ENCODE results near the gene DNAH14.

The DNAH14 gene

DNA sequence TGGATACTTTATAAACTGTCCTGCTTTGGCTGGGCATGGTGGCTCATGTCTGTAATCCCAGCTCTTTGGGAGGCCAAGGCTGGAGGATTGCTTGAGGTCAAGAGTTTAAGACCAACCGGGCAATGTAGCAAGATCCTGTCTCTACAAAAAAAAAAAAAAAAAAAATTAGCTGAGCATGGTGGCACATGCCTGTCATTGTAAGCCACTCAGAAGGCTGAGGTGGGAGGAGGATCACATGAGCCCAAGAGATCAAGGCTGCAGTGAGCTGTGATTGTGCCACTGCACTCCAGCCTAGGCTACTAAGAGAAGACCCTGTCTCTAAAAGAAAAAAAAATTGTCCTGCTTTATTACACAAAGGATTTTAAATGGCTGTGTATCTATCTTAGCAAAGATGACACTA is 403.2 kb downstream of the DNAH14 start:
- TF ChIP-seq, protein P1, sequence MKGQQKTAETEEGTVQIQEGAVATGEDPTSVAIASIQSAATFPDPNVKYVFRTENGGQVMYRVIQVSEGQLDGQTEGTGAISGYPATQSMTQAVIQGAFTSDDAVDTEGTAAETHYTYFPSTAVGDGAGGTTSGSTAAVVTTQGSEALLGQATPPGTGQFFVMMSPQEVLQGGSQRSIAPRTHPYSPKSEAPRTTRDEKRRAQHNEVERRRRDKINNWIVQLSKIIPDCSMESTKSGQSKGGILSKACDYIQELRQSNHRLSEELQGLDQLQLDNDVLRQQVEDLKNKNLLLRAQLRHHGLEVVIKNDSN (IDR thresholded peaks at IDR 0.05), result no peak
- TF ChIP-seq YY1 (IDR thresholded peaks at IDR 0.05; ENCODE audit: low read depth) (no peak), CREB1 (IDR thresholded peaks at IDR 0.05; ENCODE audit: low read depth) (no peak), FOXM1 (IDR thresholded peaks at IDR 0.05; ENCODE audit: borderline replicate concordance, low read depth) (no peak), CEBPB (IDR thresholded peaks at IDR 0.05) (no peak), TAF1 (IDR thresholded peaks at IDR 0.05; ENCODE audit: low read depth) (no peak), RAD21 (IDR thresholded peaks at IDR 0.05; ENCODE audit: low read depth) (no peak), NFIC (IDR thresholded peaks at IDR 0.05) (no peak)
- TF ChIP-seq, protein P2, sequence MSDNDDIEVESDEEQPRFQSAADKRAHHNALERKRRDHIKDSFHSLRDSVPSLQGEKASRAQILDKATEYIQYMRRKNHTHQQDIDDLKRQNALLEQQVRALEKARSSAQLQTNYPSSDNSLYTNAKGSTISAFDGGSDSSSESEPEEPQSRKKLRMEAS (IDR thresholded peaks at IDR 0.05), result no peak
- TF ChIP-seq, protein P3, sequence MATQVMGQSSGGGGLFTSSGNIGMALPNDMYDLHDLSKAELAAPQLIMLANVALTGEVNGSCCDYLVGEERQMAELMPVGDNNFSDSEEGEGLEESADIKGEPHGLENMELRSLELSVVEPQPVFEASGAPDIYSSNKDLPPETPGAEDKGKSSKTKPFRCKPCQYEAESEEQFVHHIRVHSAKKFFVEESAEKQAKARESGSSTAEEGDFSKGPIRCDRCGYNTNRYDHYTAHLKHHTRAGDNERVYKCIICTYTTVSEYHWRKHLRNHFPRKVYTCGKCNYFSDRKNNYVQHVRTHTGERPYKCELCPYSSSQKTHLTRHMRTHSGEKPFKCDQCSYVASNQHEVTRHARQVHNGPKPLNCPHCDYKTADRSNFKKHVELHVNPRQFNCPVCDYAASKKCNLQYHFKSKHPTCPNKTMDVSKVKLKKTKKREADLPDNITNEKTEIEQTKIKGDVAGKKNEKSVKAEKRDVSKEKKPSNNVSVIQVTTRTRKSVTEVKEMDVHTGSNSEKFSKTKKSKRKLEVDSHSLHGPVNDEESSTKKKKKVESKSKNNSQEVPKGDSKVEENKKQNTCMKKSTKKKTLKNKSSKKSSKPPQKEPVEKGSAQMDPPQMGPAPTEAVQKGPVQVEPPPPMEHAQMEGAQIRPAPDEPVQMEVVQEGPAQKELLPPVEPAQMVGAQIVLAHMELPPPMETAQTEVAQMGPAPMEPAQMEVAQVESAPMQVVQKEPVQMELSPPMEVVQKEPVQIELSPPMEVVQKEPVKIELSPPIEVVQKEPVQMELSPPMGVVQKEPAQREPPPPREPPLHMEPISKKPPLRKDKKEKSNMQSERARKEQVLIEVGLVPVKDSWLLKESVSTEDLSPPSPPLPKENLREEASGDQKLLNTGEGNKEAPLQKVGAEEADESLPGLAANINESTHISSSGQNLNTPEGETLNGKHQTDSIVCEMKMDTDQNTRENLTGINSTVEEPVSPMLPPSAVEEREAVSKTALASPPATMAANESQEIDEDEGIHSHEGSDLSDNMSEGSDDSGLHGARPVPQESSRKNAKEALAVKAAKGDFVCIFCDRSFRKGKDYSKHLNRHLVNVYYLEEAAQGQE (IDR thresholded peaks at IDR 0.05; ENCODE audit: low read depth), result no peak

DNA sequence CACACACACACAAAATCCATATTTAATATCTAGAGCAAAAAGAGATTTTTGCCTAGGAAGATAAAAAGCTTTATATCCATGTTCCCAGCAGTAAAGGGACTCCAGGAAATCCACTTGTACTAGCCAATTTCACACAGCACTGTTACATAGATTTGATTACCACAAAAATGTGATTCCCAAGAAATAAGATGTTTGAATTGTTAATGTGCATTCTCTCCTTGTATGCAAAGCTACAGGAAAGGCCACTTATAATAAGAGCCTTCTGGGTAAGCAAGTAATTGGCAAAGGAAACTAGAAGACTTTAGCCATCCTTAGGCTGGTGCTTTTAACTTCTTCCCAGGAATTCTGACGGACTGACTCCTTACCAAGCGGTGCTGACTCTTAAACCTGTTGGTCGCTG is 409.1 kb downstream of the DNAH14 start:
- no peak for TF ChIP-seq EGR1 (IDR thresholded peaks at IDR 0.05)
- no peak for TF ChIP-seq YY1 (IDR thresholded peaks at IDR 0.05; ENCODE audit: low read depth)
- no peak for TF ChIP-seq TEAD4 (IDR thresholded peaks at IDR 0.05)

DNA sequence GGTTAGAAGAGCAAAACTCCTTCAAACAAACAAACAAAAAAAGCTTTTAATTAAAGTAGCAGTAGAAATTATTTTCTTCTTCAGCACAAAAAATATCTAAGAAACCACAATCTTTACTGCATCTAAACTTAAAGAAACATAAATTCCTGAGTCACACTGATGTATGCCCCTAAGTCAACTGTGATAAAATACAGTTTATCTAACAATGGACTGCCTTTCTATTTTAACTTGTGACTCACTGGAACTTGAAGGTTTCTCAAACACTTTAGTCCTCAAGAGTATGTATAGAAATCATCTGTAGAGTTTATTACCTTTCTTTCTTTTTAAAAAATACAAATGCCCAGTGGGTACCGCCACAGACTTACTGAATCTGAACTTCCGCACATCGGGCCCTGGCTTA is 412.2 kb downstream of the DNAH14 start:
- TF ChIP-seq TAF1 (IDR thresholded peaks at IDR 0.05; ENCODE audit: low read depth) (no peak), EP300 (IDR thresholded peaks at IDR 0.05; ENCODE audit: borderline replicate concordance) (no peak), TCF12 (IDR thresholded peaks at IDR 0.05; ENCODE audit: low read depth) (no peak), TEAD4 (IDR thresholded peaks at IDR 0.05) (no peak), NFIC (IDR thresholded peaks at IDR 0.05) (no peak), CEBPB (IDR thresholded peaks at IDR 0.05) (no peak), CREB1 (IDR thresholded peaks at IDR 0.05; ENCODE audit: low read depth) (no peak), RAD21 (IDR thresholded peaks at IDR 0.05; ENCODE audit: low read depth) (no peak), ZBTB7A (IDR thresholded peaks at IDR 0.05; ENCODE audit: low read depth) (no peak), YY1 (IDR thresholded peaks at IDR 0.05; ENCODE audit: low read depth) (no peak), FOXM1 (IDR thresholded peaks at IDR 0.05; ENCODE audit: borderline replicate concordance, low read depth) (no peak)
- TF ChIP-seq, protein P2 (IDR thresholded peaks at IDR 0.05), result no peak
- TF ChIP-seq, protein P1 (IDR thresholded peaks at IDR 0.05), result no peak

DNA sequence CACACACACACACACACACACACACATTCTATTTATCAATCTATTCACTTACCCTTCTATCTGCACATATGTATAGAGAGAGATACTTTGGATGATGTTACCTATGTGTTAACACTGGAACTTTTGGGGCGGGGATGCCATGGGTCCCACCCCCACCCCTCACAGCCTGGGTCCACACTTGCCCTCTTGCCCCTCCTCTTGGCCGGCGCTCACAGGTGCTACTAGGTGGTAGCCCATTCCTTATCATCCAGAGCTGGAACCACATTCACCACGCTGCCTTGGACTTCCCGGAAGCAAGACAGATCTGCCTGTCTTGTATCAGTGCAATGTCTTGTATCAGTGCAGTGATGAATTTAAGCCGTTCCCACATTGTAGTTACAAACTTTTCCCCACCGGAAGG is 413.2 kb downstream of the DNAH14 start:
- TF ChIP-seq TAF1 (IDR thresholded peaks at IDR 0.05; ENCODE audit: low read depth) (no peak), EGR1 (IDR thresholded peaks at IDR 0.05) (no peak), TCF12 (IDR thresholded peaks at IDR 0.05; ENCODE audit: low read depth) (no peak), CEBPB (IDR thresholded peaks at IDR 0.05) (no peak), YY1 (IDR thresholded peaks at IDR 0.05; ENCODE audit: low read depth) (no peak), TEAD4 (IDR thresholded peaks at IDR 0.05) (no peak), NFIC (IDR thresholded peaks at IDR 0.05) (no peak), RAD21 (IDR thresholded peaks at IDR 0.05; ENCODE audit: low read depth) (no peak), CREB1 (IDR thresholded peaks at IDR 0.05; ENCODE audit: low read depth) (no peak), FOXM1 (IDR thresholded peaks at IDR 0.05; ENCODE audit: borderline replicate concordance, low read depth) (no peak), EP300 (IDR thresholded peaks at IDR 0.05; ENCODE audit: borderline replicate concordance) (no peak), ZBTB7A (IDR thresholded peaks at IDR 0.05; ENCODE audit: low read depth) (no peak)
- TF ChIP-seq, protein P2 (IDR thresholded peaks at IDR 0.05), result no peak
- TF ChIP-seq, protein P3 (IDR thresholded peaks at IDR 0.05; ENCODE audit: low read depth), result no peak
- TF ChIP-seq, protein P1 (IDR thresholded peaks at IDR 0.05), result no peak

DNA sequence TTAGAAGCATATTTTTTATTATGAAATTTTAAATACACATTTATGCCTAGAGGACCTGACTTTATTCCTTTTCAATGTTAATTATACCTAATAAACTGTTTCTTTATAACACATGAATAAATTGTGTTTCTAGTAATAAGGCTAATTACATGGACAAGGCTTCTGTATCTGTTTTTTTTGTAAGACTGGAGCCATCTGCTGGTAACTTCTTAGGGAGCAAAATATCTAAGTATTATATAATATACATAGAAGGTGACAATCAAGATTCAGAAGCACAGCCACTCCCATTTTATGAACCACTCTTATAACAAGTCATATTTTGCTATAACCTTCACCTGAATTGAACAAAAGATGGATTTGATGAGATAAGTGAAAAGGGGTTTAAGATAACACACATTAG is 414.1 kb downstream of the DNAH14 start:
- TF ChIP-seq CREB1 (IDR thresholded peaks at IDR 0.05; ENCODE audit: low read depth) (no peak), RAD21 (IDR thresholded peaks at IDR 0.05; ENCODE audit: low read depth) (peak; percentile 37; the same call in 1 of the 2 replicates)

Data from Ishikawa (cell line).